ENCODE data around the gene SLC17A2.

- TF ChIP-seq TCF12 (IDR thresholded peaks at IDR 0.05; ENCODE audit: low read depth) (no peak), REST (IDR thresholded peaks at IDR 0.05; ENCODE audit: low read depth) (no peak), YY1 (IDR thresholded peaks at IDR 0.05; ENCODE audit: low read depth) (no peak)
Measured at GRCh38 chr6:25961619-25962148, 31.2 kb upstream of the SLC17A2 start.
